WERI-Rb-1 (cell line): ENCODE results near the gene BLID.
A peak's percentile ranks its signal among the peaks of the same experiment; 100 is the strongest.

Experiments
- DNase-seq: peaks from one replicate; pipeline ENCODE4 v3.0.0-alpha.2; 2020
- H3K27ac ChIP-seq: fragments of 250-450 bp; sonication (Bioruptor Pico); 2 replicates; pipeline ENCODE4 v1.5.1; 2020; ENCODE audit warnings: mild to moderate bottlenecking, moderate library complexity
- H3K27me3 ChIP-seq: fragments of 250-450 bp; sonication (Bioruptor Pico); 2 replicates; pipeline ENCODE4 v1.5.1; 2021; ENCODE audit warnings: mild to moderate bottlenecking, low read depth, moderate library complexity; ENCODE audit not compliant: insufficient read depth, severe bottlenecking
- H3K36me3 ChIP-seq: fragments of 250-450 bp; sonication (Bioruptor Pico); 2 replicates; pipeline ENCODE4 v1.5.1; 2020; ENCODE audit warnings: mild to moderate bottlenecking, moderate library complexity
- H3K4me3 ChIP-seq: 2 replicates; pipeline ENCODE4 v1.5.1; 2011; ENCODE audit warnings: low read depth, mild to moderate bottlenecking, control low read depth, low read length
- H3K9me3 ChIP-seq: fragments of 250-450 bp; sonication (Bioruptor Pico); 2 replicates; pipeline ENCODE4 v1.5.1; 2021; ENCODE audit warnings: mild to moderate bottlenecking, moderate library complexity; ENCODE audit not compliant: severe bottlenecking
- TF ChIP-seq, protein P1 (sequence below): IDR thresholded peaks from 2 replicates; pipeline ENCODE4 v1.5.1; 2011; ENCODE audit warnings: low read depth, mild to moderate bottlenecking, control low read depth, inconsistent platforms, low read length

Gene BLID

DNA sequence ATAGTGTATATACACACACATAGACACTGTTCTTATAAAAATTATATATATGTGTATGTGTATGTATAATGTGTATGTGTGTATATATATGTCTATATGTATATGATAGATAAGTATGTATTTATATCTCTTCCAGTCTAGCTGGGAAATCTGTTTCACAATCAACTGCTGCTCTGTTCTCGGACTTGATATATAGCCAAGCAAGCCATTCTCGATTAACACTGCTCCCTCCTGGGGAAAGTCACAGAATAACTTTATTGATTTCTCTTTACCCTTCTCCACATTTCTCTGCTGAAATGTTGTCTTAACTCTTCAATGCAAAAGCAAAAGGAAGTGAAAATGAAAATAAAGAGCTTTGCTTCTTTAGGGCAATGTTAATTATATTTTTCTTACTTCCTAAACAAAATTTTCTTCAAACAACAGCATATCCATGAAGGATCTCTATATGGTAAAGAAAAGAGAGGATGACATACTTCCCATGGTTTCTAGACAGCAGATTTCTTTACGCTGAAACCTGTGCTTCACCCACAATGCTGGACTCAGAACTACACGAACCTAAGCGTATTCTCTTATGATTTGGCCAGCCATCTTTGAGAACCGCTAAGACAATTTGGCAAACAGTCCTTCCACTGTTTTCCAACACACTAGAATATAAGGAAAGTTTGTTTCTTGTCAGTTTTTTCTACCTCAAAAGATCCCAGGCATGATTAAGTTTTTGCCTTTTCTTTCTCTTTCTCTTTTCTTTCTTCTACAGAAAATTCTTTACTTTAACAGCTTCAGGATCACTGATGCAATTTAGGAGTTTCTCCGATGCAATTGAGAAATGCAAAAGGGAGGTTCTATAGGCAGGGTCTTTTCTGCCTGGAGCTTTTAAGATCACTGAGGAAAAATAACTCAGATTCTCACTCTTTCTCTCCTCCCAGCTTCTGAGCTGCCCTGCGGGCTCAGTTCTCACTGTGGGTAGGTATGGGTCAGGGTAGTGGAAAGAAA is 1.9 kb downstream of the BLID start:
- H3K27me3 ChIP-seq = no peaks in the 10 kb centered on the region
- DNase-seq = no peak
- TF ChIP-seq, protein P1, sequence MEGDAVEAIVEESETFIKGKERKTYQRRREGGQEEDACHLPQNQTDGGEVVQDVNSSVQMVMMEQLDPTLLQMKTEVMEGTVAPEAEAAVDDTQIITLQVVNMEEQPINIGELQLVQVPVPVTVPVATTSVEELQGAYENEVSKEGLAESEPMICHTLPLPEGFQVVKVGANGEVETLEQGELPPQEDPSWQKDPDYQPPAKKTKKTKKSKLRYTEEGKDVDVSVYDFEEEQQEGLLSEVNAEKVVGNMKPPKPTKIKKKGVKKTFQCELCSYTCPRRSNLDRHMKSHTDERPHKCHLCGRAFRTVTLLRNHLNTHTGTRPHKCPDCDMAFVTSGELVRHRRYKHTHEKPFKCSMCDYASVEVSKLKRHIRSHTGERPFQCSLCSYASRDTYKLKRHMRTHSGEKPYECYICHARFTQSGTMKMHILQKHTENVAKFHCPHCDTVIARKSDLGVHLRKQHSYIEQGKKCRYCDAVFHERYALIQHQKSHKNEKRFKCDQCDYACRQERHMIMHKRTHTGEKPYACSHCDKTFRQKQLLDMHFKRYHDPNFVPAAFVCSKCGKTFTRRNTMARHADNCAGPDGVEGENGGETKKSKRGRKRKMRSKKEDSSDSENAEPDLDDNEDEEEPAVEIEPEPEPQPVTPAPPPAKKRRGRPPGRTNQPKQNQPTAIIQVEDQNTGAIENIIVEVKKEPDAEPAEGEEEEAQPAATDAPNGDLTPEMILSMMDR = no peak
- no peak overlapping the region for H3K4me3 ChIP-seq
- H3K36me3 ChIP-seq = no peaks in the 10 kb centered on the region
- H3K27ac ChIP-seq = no peak overlapping the region
- no peaks in the 10 kb centered on the region for H3K9me3 ChIP-seq

DNA sequence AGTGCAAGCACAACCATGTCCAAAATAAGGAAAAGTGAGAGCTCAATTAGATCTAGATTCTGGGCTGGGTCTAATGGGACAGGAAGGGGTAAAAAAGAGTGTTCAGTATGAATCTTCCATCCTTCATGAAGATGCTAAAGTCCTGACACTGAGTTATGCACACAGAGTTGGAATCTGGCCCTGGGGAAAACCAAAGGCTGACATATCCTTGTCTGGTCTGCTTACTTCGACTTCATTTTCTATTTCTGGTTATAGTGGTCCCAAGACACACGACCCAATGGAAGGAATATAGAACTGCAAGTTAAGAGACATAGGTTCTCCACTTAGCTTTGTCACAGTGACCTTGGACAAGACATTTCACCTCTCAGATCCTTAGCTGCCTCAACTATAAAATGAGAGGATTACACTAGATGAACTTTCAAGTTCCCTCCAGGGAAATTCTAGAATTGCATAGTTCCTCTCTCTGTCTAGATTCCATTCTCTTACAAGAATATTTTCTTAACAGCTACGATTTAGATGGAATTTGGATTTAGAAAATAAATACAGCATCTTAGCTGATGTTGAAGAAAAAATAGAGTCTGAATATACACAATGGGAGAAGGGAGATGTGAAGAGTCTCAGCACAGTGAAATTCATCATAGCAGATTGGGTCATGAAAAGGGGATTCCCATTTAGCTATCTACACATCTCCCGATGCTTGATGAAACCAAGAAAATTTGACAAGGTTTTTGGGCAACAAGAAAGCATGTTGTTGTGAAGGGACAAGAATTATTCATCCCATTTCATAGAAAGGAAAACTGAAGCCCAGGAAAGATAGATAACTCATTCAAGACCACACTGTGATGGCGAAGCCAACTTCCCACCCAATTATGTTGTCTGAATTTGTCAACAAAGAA is 3.3 kb downstream of the BLID start:
- Histone ChIP-seq H3K36me3 (no peaks in the 10 kb centered on the region), H3K9me3 (no peaks in the 10 kb centered on the region), H3K27ac (no peak overlapping the region), H3K27me3 (no peaks in the 10 kb centered on the region), H3K4me3 (no peak overlapping the region)
- TF ChIP-seq, protein P1 = no peak
- no peak for DNase-seq

DNA sequence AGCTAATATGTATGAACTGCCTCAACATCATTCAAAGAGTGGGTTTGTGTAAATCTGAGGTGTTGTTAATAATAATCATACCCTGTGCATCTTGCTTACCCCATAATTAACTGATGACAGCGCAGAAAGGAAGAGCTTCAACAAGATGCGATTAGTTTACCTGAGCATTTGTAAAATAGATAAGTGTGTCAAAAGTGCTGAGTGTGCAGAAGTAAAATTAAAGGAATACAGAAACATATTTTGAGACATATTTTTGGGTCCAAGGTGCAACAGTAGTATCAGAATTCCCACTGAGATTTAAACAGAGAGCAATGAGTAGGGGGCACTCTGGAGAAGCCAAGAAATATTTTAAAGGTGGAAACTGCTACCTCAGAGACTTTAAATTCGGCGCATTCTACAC is 6.1 kb downstream of the BLID start:
- DNase-seq = no peak
- no peak overlapping the region for H3K27ac ChIP-seq
- no peaks in the 10 kb centered on the region for H3K9me3 ChIP-seq
- H3K4me3 ChIP-seq = no peak overlapping the region
- no peaks in the 10 kb centered on the region for H3K27me3 ChIP-seq
- TF ChIP-seq, protein P1 = no peak
- H3K36me3 ChIP-seq = no peaks in the 10 kb centered on the region

DNA sequence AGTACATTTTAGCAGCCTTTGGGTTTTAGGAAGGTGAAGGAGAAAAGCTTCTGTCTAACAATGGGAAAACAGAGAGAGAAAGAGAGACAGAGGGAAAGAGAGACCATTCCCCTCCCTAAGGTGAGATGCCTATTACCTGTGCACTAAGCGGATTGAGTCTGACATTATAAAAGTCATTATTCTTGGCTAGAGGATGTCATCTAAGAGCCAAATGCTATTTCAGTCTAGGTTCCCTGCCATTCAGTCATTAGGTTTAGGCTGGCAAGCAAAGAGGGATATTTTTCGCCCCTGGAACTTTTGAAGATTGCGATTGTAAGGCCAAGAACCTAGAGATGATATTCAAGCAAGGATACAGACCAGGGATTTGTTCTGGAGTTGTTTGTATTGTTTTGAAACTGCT is 7.2 kb downstream of the BLID start:
- TF ChIP-seq, protein P1 = no peak
- Histone ChIP-seq H3K9me3 (no peaks in the 10 kb centered on the region), H3K27me3 (no peaks in the 10 kb centered on the region), H3K4me3 (no peak overlapping the region), H3K27ac (no peak overlapping the region), H3K36me3 (no peaks in the 10 kb centered on the region)
- DNase-seq = no peak

DNA sequence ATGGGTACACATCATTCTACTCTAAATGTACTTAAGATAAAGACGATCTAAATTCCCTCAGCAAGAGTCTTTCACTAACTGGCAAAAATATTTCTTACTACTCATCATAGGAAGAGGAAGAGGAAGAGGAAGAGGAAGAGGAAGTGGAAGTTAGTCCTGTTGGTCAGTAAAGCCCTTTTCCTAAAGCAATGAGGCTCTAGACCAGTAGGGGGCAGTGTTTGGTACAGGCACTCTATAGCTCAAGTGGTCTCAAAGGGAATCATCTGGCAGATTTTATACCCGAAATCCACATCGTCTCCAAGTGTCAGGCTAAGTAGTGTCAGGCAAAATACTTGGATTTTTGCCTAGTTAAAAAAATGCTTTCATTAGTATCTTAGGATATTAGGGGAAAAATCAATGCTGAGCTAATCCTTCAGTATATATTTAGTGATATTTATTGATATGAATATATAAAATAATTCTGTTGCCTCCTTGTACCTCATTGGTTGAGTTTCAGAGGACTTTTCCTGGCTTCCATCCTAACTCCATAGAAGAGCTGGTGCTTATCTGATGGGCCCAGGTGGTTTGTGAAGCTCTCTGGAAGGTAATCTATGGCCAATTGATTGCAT is 7.7 kb downstream of the BLID start:
- peak; percentile 61 for DNase-seq
- H3K36me3 ChIP-seq = no peaks in the 10 kb centered on the region
- H3K4me3 ChIP-seq = no peak overlapping the region
- no peaks in the 10 kb centered on the region for H3K9me3 ChIP-seq
- TF ChIP-seq, protein P1 = peak; percentile 82
- no peaks in the 10 kb centered on the region for H3K27me3 ChIP-seq
- no peak overlapping the region for H3K27ac ChIP-seq
